IMR-90 (cell line): ENCODE results near the gene AHCTF1. TPM values are rescaled to one million over a fixed set of nuclear protein-coding genes. Genes with fewer than 3 reads are reported as not detected.

ENCODE experiments used
- ATAC-seq: fragments of 200-7000 bp; cut with Tn5 transposase; 2 replicates; pipeline ENCODE4 v1.9.1; 2020; ENCODE audit warnings: low read depth, mild to moderate bottlenecking, moderate library complexity
- BruUV-seq: library from RNA; stranded (reverse); fragments of 400-500 nt; replicated peaks from 2 replicates; lab custom pipeline; 2021; lab: Mats Ljungman, UMichigan
- CTCF ChIA-PET: fragments of 300-600 bp; formaldehyde crosslinking; extraction: SDS; loops from one replicate; lab custom pipeline; 2021; ENCODE audit warnings: antibody characterized with exemption; lab: Yijun Ruan, JAX
- POLR2A ChIA-PET: fragments of 300-600 bp; sonication (Branson Sonifier 250); formaldehyde crosslinking; loops from one replicate; lab custom pipeline; 2022; ENCODE audit warnings: antibody characterized with exemption; ENCODE audit not compliant: unreplicated experiment; lab: Charles Lee
- DNase-seq: peaks from one replicate; pipeline ENCODE4 v3.0.0; 2013
- H2AFZ ChIP-seq: replicated peaks from 2 replicates; pipeline ENCODE3; 2013; ENCODE audit warnings: low read length, mild to moderate bottlenecking; ENCODE audit not compliant: poor library complexity
- H2AK5ac ChIP-seq: 2 replicates; pipeline ENCODE4 v1.6.1; 2013; ENCODE audit warnings: low read depth, low read length, inconsistent platforms
- H2AK9ac ChIP-seq: replicated peaks from 2 replicates; pipeline ENCODE3; 2013; ENCODE audit warnings: mild to moderate bottlenecking, low read depth, low read length, moderate library complexity; ENCODE audit not compliant: poor library complexity
- H2BK120ac ChIP-seq: 2 replicates; pipeline ENCODE4 v1.6.1; 2013; ENCODE audit warnings: low read depth, low read length, inconsistent platforms
- H2BK15ac ChIP-seq: 3 replicates; pipeline ENCODE4 v1.6.1; 2013; ENCODE audit warnings: low read depth, low read length, inconsistent platforms
- H2BK20ac ChIP-seq: 2 replicates; pipeline ENCODE4 v1.6.1; 2013; ENCODE audit warnings: low read depth, mild to moderate bottlenecking, inconsistent platforms, low read length, moderate library complexity
- H2BK5ac ChIP-seq: 2 replicates; pipeline ENCODE4 v1.6.1; 2013; ENCODE audit warnings: mild to moderate bottlenecking, low read depth, low read length, inconsistent platforms; ENCODE audit not compliant: poor library complexity, severe bottlenecking
- H3K14ac ChIP-seq: replicated peaks from 2 replicates; pipeline ENCODE4 v1.6.1; 2013; ENCODE audit warnings: low read depth, low read length, inconsistent platforms
- H3K18ac ChIP-seq: 2 replicates; pipeline ENCODE4 v1.6.1; 2013; ENCODE audit warnings: low read depth, low read length, control low read depth
- H3K23ac ChIP-seq: 2 replicates; pipeline ENCODE4 v1.6.1; 2013; ENCODE audit warnings: low read depth, low read length, inconsistent platforms
- H3K27ac ChIP-seq: 2 replicates; pipeline ENCODE4 v1.5.1; 2013; ENCODE audit warnings: mild to moderate bottlenecking, control low read depth, low read length; ENCODE audit not compliant: insufficient read depth
- H3K27me3 ChIP-seq: 2 replicates; pipeline ENCODE4 v1.6.1; 2013; ENCODE audit warnings: low read length; ENCODE audit not compliant: control insufficient read depth, insufficient read depth
- H3K36me3 ChIP-seq: 2 replicates; pipeline ENCODE4 v1.6.1; 2013; ENCODE audit warnings: low read length, mixed read lengths; ENCODE audit not compliant: control insufficient read depth, insufficient read depth
- H3K4ac ChIP-seq: 2 replicates; pipeline ENCODE4 v1.6.1; 2013; ENCODE audit warnings: low read depth, low read length, inconsistent platforms
- H3K4me1 ChIP-seq: 2 replicates; pipeline ENCODE4 v1.6.1; 2013; ENCODE audit warnings: low read length, mixed read lengths; ENCODE audit not compliant: control insufficient read depth, insufficient read depth
- H3K4me2 ChIP-seq: 2 replicates; pipeline ENCODE4 v1.6.1; 2013; ENCODE audit warnings: low read depth, mild to moderate bottlenecking, control low read depth, low read length, moderate library complexity
- H3K4me3 ChIP-seq: 2 replicates; pipeline ENCODE4 v1.5.1; 2013; ENCODE audit warnings: low read depth, mild to moderate bottlenecking, control low read depth, low read length, moderate library complexity; ENCODE audit not compliant: insufficient read depth
- H3K56ac ChIP-seq: 2 replicates; pipeline ENCODE4 v1.6.1; 2013; ENCODE audit warnings: low read length, inconsistent platforms; ENCODE audit not compliant: insufficient read depth; ENCODE audit errors: extremely low read depth
- H3K79me1 ChIP-seq, 2 experiments: 2 replicates each; pipeline ENCODE4 v1.6.1; 2013; ENCODE audit warnings: low read length in 2 of 2, inconsistent platforms in 1 of 2, low read depth in 1 of 2
- H3K9ac ChIP-seq: 2 replicates; pipeline ENCODE4 v1.6.1; 2013; ENCODE audit warnings: low read depth, low read length, control low read depth
- H3K9me1 ChIP-seq: 2 replicates; pipeline ENCODE4 v1.6.1; 2013; ENCODE audit warnings: low read length, inconsistent platforms; ENCODE audit not compliant: insufficient read depth
- H3K9me3 ChIP-seq: 2 replicates; pipeline ENCODE4 v1.6.1; 2013; ENCODE audit warnings: low read length; ENCODE audit not compliant: control insufficient read depth, insufficient read depth
- H4K20me1 ChIP-seq: 2 replicates; pipeline ENCODE4 v1.6.1; 2013; ENCODE audit warnings: low read length, inconsistent platforms; ENCODE audit not compliant: insufficient read depth
- H4K5ac ChIP-seq: 2 replicates; pipeline ENCODE4 v1.6.1; 2013; ENCODE audit warnings: mild to moderate bottlenecking, low read depth, low read length, control low read depth
- H4K8ac ChIP-seq, 2 experiments: 2 replicates each; pipeline ENCODE4 v1.6.1; 2013; ENCODE audit warnings: low read depth in 2 of 2, low read length in 2 of 2, control low read depth in 1 of 2, inconsistent platforms in 1 of 2
- H4K91ac ChIP-seq: 2 replicates; pipeline ENCODE4 v1.6.1; 2013; ENCODE audit warnings: low read depth, low read length, inconsistent platforms; ENCODE audit not compliant: insufficient read depth
- MXI1 ChIP-seq: IDR thresholded peaks from 2 replicates; pipeline ENCODE4 v1.6.1; 2012; ENCODE audit warnings: low read depth, mild to moderate bottlenecking, low read length, moderate library complexity, borderline replicate concordance
- WGBS, 2 experiments: methylation state at CpG; one replicate each; pipeline versions ENCODE4 v1.1.5 to v1.1.7; 2013; ENCODE audit warnings: missing lambda C conversion rate in 2 of 2; ENCODE audit not compliant: insufficient read length in 1 of 2; ENCODE audit errors: extremely low coverage in 2 of 2; 5-methylcytosine and 5-hydroxymethylcytosine counted together
- dilution Hi-C: fragments of 300-500 bp; cut with HindIII; formaldehyde crosslinking; loops from one replicate; pipeline ENCODE4 v1.14.3; 2018; ENCODE audit warnings: low sequenced_read_pairs; ENCODE audit not compliant: unreplicated experiment
- in situ Hi-C: fragments of 300-500 bp; cut with MboI; formaldehyde crosslinking; loops from 3 replicates; pipeline ENCODE4 v1.14.3; 2019; ENCODE audit warnings: low sequenced_read_pairs, inconsistent platforms, mixed read lengths
- intact Hi-C: fragments of 100-400 bp; cut with micrococcal nuclease; formaldehyde crosslinking; loops from 2 replicates; pipeline ENCODE4 v1.10.0; 2022
- polyA plus RNA-seq, 3 experiments: library from polyadenylated mRNA; depleted of rRNA; stranded (reverse); fragments of >200 nt; gene quantifications; 2 replicates each; pipeline ENCODE4 v1.2.3, GENCODE V29; 2012; ENCODE audit warnings: low replicate concordance in 1 of 3
- total RNA-seq: library from RNA; depleted of rRNA; stranded (reverse); fragments of >200 nt; gene quantifications from 2 replicates; pipeline ENCODE4 v1.2.3, GENCODE V29; 2012

Gene AHCTF1
- total and polyA plus RNA-seq, 2 of the 4 experiments (the other 2 are of a cell fraction), result 8.9 to 29.0 TPM

DNA sequence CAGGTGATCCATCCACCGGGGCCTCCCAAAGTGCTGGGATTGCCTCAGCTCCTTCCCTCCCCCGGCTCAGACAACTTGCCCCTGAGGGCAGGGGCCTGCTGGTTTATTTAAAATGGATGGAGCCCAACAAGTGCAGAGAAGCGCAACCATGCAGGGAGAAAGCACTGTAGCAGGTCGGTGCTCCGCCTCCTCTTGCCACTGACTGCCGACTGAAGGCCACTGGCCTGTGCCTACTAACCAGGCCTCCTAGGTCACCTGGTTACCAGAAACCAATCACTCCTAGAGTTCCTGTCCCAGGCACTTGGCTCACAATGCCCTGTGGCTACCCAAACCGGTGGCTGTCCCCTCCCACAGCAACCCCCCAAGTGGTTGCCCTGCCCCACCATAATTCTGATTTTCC lies 40.2 kb upstream of the AHCTF1 start:
- WGBS, 2 experiments, result no CpG with 5 or more reads among the region's 7 CpGs
- intact Hi-C loops (no loop called here), in situ Hi-C loops (no loop called here), dilution Hi-C loops (no loop called here)
- H2BK120ac ChIP-seq, result no peak overlapping the region
- no peak overlapping the region for H3K18ac ChIP-seq
- H3K9ac ChIP-seq, result no peak overlapping the region
- no peak overlapping the region for H3K56ac ChIP-seq
- no peaks in the 10 kb centered on the region for H3K9me1 ChIP-seq
- H3K9me3 ChIP-seq, result peaks cover 10% of the 10 kb centered on the region; the same call in 1 of the 2 replicates
- no peak overlapping the region for H2BK5ac ChIP-seq
- no peak overlapping the region for H3K4ac ChIP-seq
- ATAC-seq (no peak), DNase-seq (no peak)
- no peak overlapping the region for H3K14ac ChIP-seq
- no peaks in the 10 kb centered on the region for H3K27me3 ChIP-seq
- POLR2A ChIA-PET, result no interaction called here
- CTCF ChIA-PET, result no interaction called here
- H4K20me1 ChIP-seq, result no peaks in the 10 kb centered on the region
- H2AK9ac ChIP-seq, result no peak overlapping the region
- H2AFZ ChIP-seq, result no peak overlapping the region
- H2BK15ac ChIP-seq, result no peak overlapping the region
- H2BK20ac ChIP-seq, result no peak overlapping the region
- H3K23ac ChIP-seq, result no peak overlapping the region
- H3K4me1 ChIP-seq, result no peaks in the 10 kb centered on the region
- BruUV-seq, result no TSS peak
- no peak overlapping the region for H4K8ac ChIP-seq
- no peak overlapping the region for H4K5ac ChIP-seq
- H3K79me1 ChIP-seq, result no peaks in the 10 kb centered on the region
- H3K27ac ChIP-seq, result no peak overlapping the region
- no peak overlapping the region for H2AK5ac ChIP-seq
- H3K4me2 ChIP-seq, result no peak overlapping the region
- H3K36me3 ChIP-seq, result no peaks in the 10 kb centered on the region
- H4K91ac ChIP-seq, result no peak overlapping the region
- no peak overlapping the region for H3K4me3 ChIP-seq
- no peak for TF ChIP-seq MXI1
